ENCODE data around the gene NGEF.

DNA sequence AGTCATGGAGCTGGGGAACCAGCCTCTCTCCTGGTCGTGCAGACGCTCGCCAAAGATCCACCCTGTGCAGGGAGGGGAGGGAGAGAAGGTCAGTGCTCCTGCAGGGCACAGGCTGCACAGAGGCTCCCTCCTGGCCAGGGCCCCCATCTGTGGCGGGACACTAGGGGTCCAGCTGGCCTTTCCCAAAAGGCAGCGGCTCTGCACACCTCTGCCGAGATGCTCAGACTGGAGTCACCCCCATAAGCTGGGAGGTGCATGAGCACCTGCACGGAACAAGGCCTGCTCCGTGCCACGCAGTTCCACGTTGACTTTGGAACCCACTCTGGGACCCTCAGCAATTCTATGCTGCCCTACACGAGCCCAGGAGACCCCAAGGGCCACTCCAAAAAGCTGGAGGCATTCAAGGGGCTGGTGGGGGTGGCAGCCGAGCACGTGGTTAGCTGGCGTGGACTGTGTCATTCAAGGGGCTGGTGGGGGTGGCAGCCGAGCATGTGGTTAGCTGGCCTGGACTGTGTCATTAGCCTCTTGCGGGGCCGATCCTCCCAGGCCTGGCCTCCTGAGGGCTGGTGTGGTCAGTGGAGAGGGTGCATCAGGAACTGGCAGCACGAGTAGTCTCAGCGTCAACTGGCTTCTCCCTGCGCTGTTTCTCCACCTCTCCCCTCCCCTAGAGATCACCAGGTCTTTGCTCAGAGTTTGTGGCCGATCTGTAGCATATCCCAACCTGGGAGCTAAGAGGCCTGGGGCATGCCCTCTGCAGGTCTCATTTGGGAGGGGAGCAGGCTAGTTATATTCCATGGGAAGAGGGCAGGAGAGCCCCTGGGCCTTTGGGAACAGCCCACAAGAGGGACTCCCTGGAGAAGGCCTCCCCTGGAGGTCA, 133.2 kb downstream of the NGEF start:
- no peak for TF ChIP-seq EZH2phosphoT487 (IDR thresholded peaks at IDR 0.05)
- TF ChIP-seq, protein P1, sequence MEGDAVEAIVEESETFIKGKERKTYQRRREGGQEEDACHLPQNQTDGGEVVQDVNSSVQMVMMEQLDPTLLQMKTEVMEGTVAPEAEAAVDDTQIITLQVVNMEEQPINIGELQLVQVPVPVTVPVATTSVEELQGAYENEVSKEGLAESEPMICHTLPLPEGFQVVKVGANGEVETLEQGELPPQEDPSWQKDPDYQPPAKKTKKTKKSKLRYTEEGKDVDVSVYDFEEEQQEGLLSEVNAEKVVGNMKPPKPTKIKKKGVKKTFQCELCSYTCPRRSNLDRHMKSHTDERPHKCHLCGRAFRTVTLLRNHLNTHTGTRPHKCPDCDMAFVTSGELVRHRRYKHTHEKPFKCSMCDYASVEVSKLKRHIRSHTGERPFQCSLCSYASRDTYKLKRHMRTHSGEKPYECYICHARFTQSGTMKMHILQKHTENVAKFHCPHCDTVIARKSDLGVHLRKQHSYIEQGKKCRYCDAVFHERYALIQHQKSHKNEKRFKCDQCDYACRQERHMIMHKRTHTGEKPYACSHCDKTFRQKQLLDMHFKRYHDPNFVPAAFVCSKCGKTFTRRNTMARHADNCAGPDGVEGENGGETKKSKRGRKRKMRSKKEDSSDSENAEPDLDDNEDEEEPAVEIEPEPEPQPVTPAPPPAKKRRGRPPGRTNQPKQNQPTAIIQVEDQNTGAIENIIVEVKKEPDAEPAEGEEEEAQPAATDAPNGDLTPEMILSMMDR (IDR thresholded peaks at IDR 0.05), result no peak

Measured in neural progenitor cell (in vitro differentiated cells).